ENCODE data around the gene STPG4.

Gene STPG4

DNA sequence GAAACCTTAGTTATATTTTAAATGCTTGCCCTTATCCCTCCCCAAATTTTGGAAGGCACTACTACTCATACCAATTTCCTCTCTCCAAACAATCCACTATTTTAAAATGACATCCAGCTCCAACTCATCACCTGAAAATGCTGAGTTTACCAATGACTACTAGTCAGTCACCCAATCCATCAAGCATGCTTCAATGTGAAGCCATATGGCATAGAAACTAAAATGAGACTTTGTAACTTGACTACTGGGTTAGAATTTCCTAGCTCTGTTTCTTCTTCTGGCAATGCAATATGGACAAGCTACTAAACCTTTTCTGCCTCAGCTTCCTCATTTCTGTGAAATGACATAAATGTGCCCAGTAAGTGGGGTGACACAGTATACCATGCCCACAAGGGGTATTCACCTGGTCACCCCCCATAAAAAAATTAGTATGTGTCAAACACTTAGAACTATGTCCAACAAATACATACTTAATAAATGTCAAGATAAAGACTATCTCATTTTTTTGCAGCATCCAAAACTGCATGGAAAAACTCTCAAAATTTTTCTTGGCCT is 10.0 kb upstream of the STPG4 start:
- intact Hi-C loops (cut with micrococcal nuclease): loop anchor here (5.0 kb wide), 1 partner anchor 157 kb away; no protein-coding TSS in a partner anchor
- no peaks in the 10 kb centered on the region for H3K27me3 Mint-ChIP-seq
- H3K36me3 Mint-ChIP-seq (ENCODE audit: low read depth): peaks cover 89% of the 10 kb centered on the region
- peak overlapping the region; percentile 25 for H3K27ac Mint-ChIP-seq
- H3K9me3 Mint-ChIP-seq: no peaks in the 10 kb centered on the region
- peaks cover 47% of the 10 kb centered on the region for H3K4me1 Mint-ChIP-seq (ENCODE audit: low read depth)
- H3K4me3 Mint-ChIP-seq: no peak overlapping the region

DNA sequence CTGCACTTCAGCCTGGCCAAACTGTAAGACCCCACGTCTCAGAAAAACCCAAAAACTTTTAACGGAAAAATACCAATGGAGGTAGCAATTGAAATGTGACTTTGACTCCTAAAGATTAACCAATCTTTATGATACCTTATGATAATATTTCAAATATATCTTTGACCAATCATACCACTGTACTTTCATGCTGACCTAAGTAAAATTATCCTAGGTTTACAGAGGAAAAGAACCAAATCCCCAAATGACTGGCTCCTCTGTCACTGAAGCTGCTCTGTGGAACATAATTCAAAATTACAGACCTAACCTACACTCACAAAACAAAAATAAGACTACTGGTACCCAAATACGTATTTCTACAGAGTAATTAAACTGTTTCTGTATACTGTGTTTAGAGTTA is 7.7 kb upstream of the STPG4 start:
- H3K27me3 Mint-ChIP-seq: no peaks in the 10 kb centered on the region
- peaks cover 41% of the 10 kb centered on the region for H3K4me1 Mint-ChIP-seq (ENCODE audit: low read depth)
- intact Hi-C loops (cut with micrococcal nuclease): no loop called here
- H3K9me3 Mint-ChIP-seq: no peaks in the 10 kb centered on the region
- H3K27ac Mint-ChIP-seq: peak overlapping the region; percentile 3
- H3K36me3 Mint-ChIP-seq (ENCODE audit: low read depth): peaks cover 86% of the 10 kb centered on the region
- H3K4me3 Mint-ChIP-seq: no peak overlapping the region

DNA sequence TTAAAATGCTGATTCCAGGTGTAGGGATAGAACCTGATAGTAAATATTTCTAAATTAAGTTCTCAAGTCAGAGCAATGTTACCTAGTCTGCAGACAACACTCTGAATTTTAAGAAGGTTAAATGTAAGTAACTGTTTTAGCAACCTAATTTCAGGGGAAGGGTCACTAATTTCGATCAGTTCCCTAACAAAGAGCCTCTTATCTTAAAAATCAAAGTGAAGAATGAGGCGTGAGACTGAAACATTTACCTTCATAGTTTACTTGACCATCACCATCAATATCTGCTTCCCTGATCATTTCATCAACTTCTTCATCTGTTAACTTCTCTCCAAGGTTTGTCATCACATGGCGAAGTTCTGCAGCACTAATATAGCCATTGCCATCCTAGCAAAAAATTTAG is 6.4 kb upstream of the STPG4 start:
- no peaks in the 10 kb centered on the region for H3K27me3 Mint-ChIP-seq
- H3K27ac Mint-ChIP-seq: no peak overlapping the region
- H3K9me3 Mint-ChIP-seq: no peaks in the 10 kb centered on the region
- no peak overlapping the region for H3K4me3 Mint-ChIP-seq
- peaks cover 92% of the 10 kb centered on the region for H3K36me3 Mint-ChIP-seq (ENCODE audit: low read depth)
- intact Hi-C loops (cut with micrococcal nuclease): no loop called here
- H3K4me1 Mint-ChIP-seq (ENCODE audit: low read depth): peaks cover 47% of the 10 kb centered on the region

DNA sequence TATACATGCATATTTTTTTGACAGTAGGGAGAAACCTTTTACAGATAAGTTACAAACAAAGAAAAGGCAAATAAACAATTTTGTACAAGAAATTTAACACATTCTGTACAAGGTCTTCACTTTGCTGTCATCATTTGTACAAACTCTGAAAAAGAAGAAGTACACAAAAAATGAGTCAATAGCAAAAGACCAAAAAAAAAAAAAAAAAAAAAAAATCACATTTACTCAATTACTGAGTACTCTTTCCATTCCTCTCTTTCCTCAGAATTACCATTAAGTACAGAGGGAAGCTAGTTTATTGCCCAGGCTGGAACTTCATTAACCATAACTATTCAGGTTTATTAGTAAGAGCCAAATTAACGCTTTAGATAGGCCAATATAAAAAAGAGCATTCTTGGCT is 5.6 kb upstream of the STPG4 start:
- Mint-ChIP-seq H3K27ac (no peak overlapping the region), H3K4me1 (ENCODE audit: low read depth) (peaks cover 53% of the 10 kb centered on the region), H3K4me3 (no peak overlapping the region), H3K9me3 (no peaks in the 10 kb centered on the region), H3K27me3 (no peaks in the 10 kb centered on the region), H3K36me3 (ENCODE audit: low read depth) (peaks cover 96% of the 10 kb centered on the region)
- intact Hi-C loops (cut with micrococcal nuclease): no loop called here

DNA sequence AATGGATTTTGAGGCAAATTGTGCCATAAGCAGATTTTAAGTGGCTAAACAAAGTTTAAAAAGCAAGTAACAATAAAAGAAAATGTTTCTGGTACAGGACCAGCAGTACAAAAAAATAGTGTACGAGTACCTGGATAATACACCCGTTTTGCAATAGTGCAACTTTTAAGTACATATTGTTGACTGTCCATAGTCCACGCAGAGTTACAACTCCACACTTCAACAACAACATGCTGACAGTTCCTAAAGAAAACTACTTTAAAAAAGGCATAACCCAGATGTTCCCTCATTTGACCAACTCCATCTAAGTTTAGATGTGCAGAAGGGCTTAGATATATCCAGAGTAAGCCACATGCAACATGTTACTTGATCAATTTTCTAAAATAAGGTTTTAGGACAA is 5.1 kb upstream of the STPG4 start:
- H3K27ac Mint-ChIP-seq: no peak overlapping the region
- intact Hi-C loops (cut with micrococcal nuclease): no loop called here
- no peaks in the 10 kb centered on the region for H3K27me3 Mint-ChIP-seq
- H3K4me1 Mint-ChIP-seq (ENCODE audit: low read depth): peaks cover 53% of the 10 kb centered on the region
- no peaks in the 10 kb centered on the region for H3K9me3 Mint-ChIP-seq
- H3K36me3 Mint-ChIP-seq (ENCODE audit: low read depth): peaks cover 96% of the 10 kb centered on the region
- H3K4me3 Mint-ChIP-seq: no peak overlapping the region

DNA sequence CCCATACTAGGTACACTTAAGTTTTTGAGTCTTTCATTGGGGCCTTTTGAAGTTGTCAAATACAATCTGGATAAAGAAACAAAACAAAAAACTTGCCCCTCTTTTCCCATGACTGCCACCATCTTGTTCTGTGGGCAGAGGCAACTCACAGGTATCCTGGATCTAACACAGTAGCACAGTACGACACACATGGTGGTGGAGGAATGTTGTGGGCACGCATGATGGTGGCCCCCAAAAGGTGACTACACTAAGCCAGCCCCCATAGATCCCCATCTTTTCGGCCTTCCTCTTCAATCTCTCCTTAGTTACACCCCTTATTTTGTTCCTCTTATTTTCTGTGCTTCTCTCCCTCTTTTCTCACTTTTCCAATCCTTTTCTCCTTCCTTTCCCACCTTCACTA is 4.5 kb upstream of the STPG4 start:
- H3K9me3 Mint-ChIP-seq: no peaks in the 10 kb centered on the region
- no peak overlapping the region for H3K27ac Mint-ChIP-seq
- H3K4me1 Mint-ChIP-seq (ENCODE audit: low read depth): peaks cover 48% of the 10 kb centered on the region
- H3K27me3 Mint-ChIP-seq: no peaks in the 10 kb centered on the region
- no peak overlapping the region for H3K4me3 Mint-ChIP-seq
- intact Hi-C loops (cut with micrococcal nuclease): no loop called here
- peaks cover 96% of the 10 kb centered on the region for H3K36me3 Mint-ChIP-seq (ENCODE audit: low read depth)

DNA sequence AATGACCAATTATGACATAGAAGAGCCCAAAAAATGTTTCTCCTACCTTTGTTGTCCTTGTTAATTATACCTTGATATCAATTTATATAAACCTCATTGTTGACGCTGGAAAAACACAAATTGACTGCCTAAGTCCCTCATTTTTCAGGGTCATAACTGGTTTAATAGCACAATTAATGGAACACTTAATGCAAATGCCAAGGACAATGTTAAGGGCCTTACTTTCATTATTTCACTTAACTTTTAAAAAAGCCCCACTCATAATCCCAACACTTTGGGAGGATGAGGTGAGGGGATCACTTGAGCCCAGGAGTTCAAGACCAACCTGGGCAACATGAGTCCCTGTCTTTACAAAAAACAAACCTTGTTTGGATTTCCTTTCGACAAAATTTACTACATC is 3.5 kb upstream of the STPG4 start:
- Mint-ChIP-seq H3K36me3 (ENCODE audit: low read depth) (peaks cover 91% of the 10 kb centered on the region), H3K9me3 (no peaks in the 10 kb centered on the region)
- intact Hi-C loops (cut with micrococcal nuclease): no loop called here

DNA sequence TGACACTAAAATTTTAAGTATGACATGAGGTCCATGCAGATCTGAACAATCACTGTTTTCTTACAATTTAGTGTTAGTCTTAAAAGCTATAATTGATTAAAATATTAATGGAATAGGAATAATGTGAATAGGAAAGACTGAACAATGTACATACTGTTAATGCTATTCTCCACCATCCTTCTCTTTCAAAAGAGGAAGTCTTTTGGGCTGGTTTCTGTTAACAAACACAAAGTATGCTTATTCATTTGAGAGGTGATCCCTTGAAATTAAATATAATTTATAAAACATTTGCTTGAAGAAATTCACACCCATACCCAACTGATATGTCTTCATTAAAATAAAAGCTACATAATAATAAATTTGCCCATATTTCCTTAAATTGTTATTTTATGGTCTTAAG is 2.3 kb downstream of the STPG4 start:
- Mint-ChIP-seq H3K9me3 (no peaks in the 10 kb centered on the region), H3K36me3 (ENCODE audit: low read depth) (peaks cover 42% of the 10 kb centered on the region), H3K4me3 (no peak overlapping the region), H3K4me1 (ENCODE audit: low read depth) (peaks cover 21% of the 10 kb centered on the region), H3K27me3 (no peaks in the 10 kb centered on the region), H3K27ac (no peak overlapping the region)
- intact Hi-C loops (cut with micrococcal nuclease): no loop called here

More for the DNA sequence above, 3.5 kb upstream of the STPG4 start:
- no peaks in the 10 kb centered on the region for H3K27me3 Mint-ChIP-seq
- H3K27ac Mint-ChIP-seq: no peak overlapping the region
- peaks cover 42% of the 10 kb centered on the region for H3K4me1 Mint-ChIP-seq (ENCODE audit: low read depth)
- H3K4me3 Mint-ChIP-seq: no peak overlapping the region

DNA sequence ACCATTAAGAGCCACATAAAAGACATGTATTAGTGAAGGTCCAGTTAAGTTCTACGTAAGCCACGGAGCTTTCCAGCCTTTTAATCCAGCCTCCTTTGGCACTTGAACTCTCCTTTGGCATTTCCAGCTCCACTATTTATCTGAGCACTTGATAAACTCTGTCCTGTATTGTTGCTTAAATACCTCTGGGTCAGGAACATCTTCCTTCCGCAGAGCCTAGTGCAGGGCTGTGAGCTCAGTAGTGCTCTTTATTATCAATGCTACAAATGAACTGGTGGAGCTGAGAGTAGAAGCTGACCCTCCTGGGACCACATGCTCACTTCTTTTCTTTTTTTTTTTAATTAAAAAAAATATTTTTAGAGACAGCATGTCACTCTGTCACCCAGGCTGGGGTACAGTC is 4.9 kb downstream of the STPG4 start:
- intact Hi-C loops (cut with micrococcal nuclease): no loop called here
- H3K27ac Mint-ChIP-seq: no peak overlapping the region
- H3K27me3 Mint-ChIP-seq: no peaks in the 10 kb centered on the region
- no peaks in the 10 kb centered on the region for H3K9me3 Mint-ChIP-seq
- H3K4me3 Mint-ChIP-seq: no peak overlapping the region
- H3K4me1 Mint-ChIP-seq (ENCODE audit: low read depth): peaks cover under 1% of the 10 kb centered on the region
- H3K36me3 Mint-ChIP-seq (ENCODE audit: low read depth): peaks cover 17% of the 10 kb centered on the region

DNA sequence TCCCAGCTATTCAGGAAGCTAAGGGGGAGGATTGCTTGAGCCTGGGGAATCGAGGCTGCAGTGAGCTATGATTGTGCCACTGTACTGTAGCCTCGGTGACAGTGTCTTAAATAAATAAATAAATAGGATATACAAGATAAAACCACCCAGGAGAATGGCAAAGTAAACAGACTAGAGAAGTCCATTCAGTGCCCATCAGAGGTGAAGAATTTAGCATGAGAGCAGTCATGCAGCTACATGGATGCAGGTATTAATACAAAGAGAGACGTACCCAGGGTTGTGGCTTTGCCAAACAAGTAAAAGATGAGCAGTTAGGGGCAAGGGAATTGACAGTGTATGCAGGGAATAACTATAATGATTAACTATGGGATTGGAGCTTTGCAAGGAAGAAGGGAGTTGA is 8.1 kb downstream of the STPG4 start:
- intact Hi-C loops (cut with micrococcal nuclease): no loop called here
- H3K36me3 Mint-ChIP-seq (ENCODE audit: low read depth): peaks cover 16% of the 10 kb centered on the region
- no peaks in the 10 kb centered on the region for H3K27me3 Mint-ChIP-seq
- no peaks in the 10 kb centered on the region for H3K4me1 Mint-ChIP-seq (ENCODE audit: low read depth)
- no peak overlapping the region for H3K4me3 Mint-ChIP-seq
- H3K27ac Mint-ChIP-seq: no peak overlapping the region
- no peaks in the 10 kb centered on the region for H3K9me3 Mint-ChIP-seq

DNA sequence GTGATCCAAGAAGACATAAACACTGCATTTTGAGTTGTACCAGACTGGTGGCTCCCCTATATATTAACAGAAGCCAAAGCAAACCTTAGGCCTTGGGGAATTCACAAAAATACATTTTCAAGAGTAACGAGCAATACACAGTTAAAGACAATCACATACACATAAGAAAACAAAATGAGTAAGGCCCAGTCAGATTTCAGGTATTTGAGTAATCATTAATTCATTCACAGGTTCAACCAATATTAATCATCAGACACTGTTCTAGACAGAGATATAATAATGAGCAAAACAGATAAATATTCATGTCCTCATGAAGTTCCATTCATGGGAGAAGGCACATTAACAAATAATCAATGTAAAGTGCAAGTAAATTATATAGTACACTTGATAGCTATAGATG is 9.6 kb downstream of the STPG4 start:
- Mint-ChIP-seq H3K4me1 (ENCODE audit: low read depth) (no peaks in the 10 kb centered on the region), H3K9me3 (no peaks in the 10 kb centered on the region), H3K27ac (no peak overlapping the region), H3K27me3 (no peaks in the 10 kb centered on the region), H3K36me3 (ENCODE audit: low read depth) (peaks cover 32% of the 10 kb centered on the region), H3K4me3 (no peak overlapping the region)
- intact Hi-C loops (cut with micrococcal nuclease): no loop called here

DNA sequence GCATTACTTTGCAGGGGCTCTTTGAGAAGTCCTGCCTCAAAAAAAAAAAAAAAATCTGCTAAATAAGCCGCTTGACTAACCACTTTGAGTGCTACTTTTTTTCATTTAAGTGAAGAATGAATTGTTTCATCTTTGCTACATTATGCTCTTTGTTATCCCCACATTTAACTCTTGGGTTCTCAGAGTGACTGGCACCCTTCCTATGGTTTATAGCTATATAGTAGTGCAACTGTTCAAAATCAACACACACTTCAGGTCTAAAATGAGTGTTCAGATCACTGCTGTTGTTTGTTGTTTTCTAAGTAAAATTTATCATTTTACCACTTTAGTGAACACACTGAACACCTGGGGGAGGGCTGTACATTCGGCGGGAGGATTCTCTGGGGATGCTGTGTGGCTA is 13.6 kb downstream of the STPG4 start:
- peaks cover 14% of the 10 kb centered on the region for H3K4me1 Mint-ChIP-seq (ENCODE audit: low read depth)
- no peak overlapping the region for H3K27ac Mint-ChIP-seq
- peaks cover 61% of the 10 kb centered on the region for H3K36me3 Mint-ChIP-seq (ENCODE audit: low read depth)
- H3K4me3 Mint-ChIP-seq: no peak overlapping the region
- intact Hi-C loops (cut with micrococcal nuclease): no loop called here
- peaks cover 8% of the 10 kb centered on the region for H3K9me3 Mint-ChIP-seq
- no peaks in the 10 kb centered on the region for H3K27me3 Mint-ChIP-seq

DNA sequence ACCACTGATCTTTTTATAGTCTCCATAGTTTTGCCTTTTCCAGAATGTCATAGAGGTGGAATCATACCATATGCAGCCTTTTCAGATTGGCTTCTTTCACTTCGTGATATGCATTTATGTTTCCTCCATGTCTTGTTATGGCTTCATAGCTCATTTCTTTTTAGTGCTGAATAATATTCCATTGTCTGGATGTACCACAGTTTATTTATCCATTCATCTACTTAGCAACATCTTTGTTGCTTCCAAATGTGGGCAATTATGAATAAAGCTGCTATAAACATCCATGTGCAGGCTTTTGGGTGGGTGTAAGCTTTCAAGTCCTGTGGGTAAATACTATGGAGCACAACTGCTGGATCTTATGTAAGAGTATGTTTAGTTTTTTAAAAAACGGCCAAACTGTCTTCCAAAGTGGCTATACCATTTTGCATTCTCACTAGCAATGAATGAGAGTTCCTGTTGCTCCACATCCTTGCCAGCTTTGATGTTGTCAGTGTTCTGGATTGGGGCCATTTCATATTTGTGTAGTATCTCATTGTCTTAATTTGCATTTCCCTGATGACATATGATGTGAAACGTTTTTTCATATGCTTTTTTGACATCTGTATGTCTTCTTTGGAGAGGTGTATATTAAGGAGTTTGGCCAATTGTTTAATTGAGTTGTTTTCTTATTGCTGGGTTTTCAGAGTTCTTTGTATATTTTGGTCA is 20.6 kb downstream of the STPG4 start:
- Mint-ChIP-seq H3K4me3 (no peak overlapping the region), H3K36me3 (ENCODE audit: low read depth) (peaks cover 20% of the 10 kb centered on the region), H3K27ac (no peak overlapping the region), H3K9me3 (peaks cover 8% of the 10 kb centered on the region), H3K27me3 (no peaks in the 10 kb centered on the region), H3K4me1 (ENCODE audit: low read depth) (peaks cover 14% of the 10 kb centered on the region)
- intact Hi-C loops (cut with micrococcal nuclease): no loop called here

DNA sequence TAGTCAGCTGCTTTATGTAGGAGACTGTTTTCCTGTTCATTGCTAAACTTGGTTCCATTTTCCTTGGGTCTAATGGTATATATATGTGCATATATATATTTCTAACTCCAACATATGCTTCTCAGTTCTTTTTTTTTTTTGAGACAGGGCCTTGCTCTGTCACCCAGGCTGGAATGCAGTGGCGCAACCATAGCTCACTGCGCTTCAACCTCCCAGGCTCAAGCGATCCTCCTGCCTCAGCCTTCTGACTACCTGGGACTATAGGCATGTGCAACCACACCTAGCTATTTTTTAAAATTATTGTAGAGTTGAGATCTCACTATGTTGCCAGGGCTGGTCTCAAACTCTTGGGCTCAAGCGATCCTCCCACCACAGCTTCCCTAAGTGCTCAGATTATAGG is 22.1 kb downstream of the STPG4 start:
- Mint-ChIP-seq H3K4me1 (ENCODE audit: low read depth) (peaks cover 13% of the 10 kb centered on the region), H3K27me3 (peaks cover 2% of the 10 kb centered on the region), H3K9me3 (peaks cover 6% of the 10 kb centered on the region), H3K27ac (no peak overlapping the region), H3K36me3 (ENCODE audit: low read depth) (peaks cover 5% of the 10 kb centered on the region), H3K4me3 (no peak overlapping the region)
- intact Hi-C loops (cut with micrococcal nuclease): no loop called here

DNA sequence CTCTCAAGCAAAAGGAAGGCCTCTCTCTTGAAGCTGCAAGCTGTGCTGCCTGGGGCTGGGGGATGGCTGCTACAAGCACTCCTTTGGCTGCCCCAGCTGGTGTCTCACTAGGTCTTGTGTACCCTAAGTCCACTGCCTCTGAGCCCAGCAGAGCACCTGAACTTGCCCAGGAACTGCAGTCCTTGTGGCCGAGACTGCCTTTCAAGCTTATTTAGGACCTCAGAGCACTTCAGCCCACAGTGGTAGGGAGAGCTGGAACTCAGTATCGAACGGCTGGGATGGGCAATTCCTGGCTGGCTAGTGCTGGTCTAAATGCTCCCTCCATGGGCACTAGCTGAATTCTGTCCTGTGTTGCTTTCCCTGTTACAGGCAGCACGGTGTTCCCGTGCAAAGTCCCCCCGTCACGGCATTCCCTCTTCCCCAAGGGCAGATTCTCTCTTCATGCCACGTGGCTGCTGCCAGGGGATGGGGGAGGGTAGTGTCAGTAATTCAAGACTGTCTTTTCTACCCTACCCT is 25.9 kb downstream of the STPG4 start:
- Mint-ChIP-seq H3K27me3 (peaks cover 5% of the 10 kb centered on the region), H3K27ac (no peak overlapping the region), H3K9me3 (peaks cover 9% of the 10 kb centered on the region), H3K4me1 (ENCODE audit: low read depth) (peaks cover 6% of the 10 kb centered on the region), H3K4me3 (no peak overlapping the region), H3K36me3 (ENCODE audit: low read depth) (no peaks in the 10 kb centered on the region)
- intact Hi-C loops (cut with micrococcal nuclease): no loop called here
